GM23248 (cell line): Measurements from ENCODE around the gene RHOB. TPM values are rescaled to one million over a fixed set of nuclear protein-coding genes. Genes with fewer than 3 reads are reported as not detected.

Experiments
- DNase-seq: peaks from one replicate; pipeline ENCODE4 v3.0.0-alpha.2; 2015
- H2AFZ ChIP-seq: fragments of 200-600 bp; sonication (generic); 2 replicates; pipeline ENCODE4 v1.6.1; 2016; ENCODE audit warnings: antibody characterized with exemption
- H3F3A ChIP-seq: fragments of 200-600 bp; sonication (generic); 2 replicates; pipeline ENCODE4 v1.6.1; 2016; ENCODE audit warnings: mild to moderate bottlenecking, antibody characterized with exemption, mixed run types; ENCODE audit not compliant: insufficient read depth
- H3K27ac ChIP-seq: fragments of 200-600 bp; sonication (generic); 2 replicates; pipeline ENCODE4 v1.5.1; 2016; ENCODE audit warnings: mild to moderate bottlenecking
- H3K27me3 ChIP-seq: fragments of 200-600 bp; sonication (generic); replicated peaks from 2 replicates; pipeline ENCODE4 v1.6.1; 2016; ENCODE audit warnings: mild to moderate bottlenecking; ENCODE audit not compliant: insufficient read depth
- H3K36me3 ChIP-seq: fragments of 200-600 bp; sonication (generic); 2 replicates; pipeline ENCODE4 v1.6.1; 2016; ENCODE audit warnings: low read depth, mild to moderate bottlenecking
- H3K4me1 ChIP-seq: fragments of 200-600 bp; sonication (generic); 2 replicates; pipeline ENCODE4 v1.6.1; 2016; ENCODE audit warnings: mild to moderate bottlenecking; ENCODE audit not compliant: insufficient read depth
- H3K4me2 ChIP-seq: fragments of 200-600 bp; sonication (generic); one replicate; pipeline ENCODE4 v1.6.1; 2016; ENCODE audit warnings: mild to moderate bottlenecking; ENCODE audit not compliant: unreplicated experiment
- H3K4me3 ChIP-seq: fragments of 200-600 bp; sonication (generic); 2 replicates; pipeline ENCODE4 v1.5.1; 2016; ENCODE audit warnings: mild to moderate bottlenecking
- H3K79me2 ChIP-seq: fragments of 200-600 bp; sonication (generic); 2 replicates; pipeline ENCODE4 v1.6.1; 2016; ENCODE audit warnings: mild to moderate bottlenecking; ENCODE audit not compliant: insufficient read depth
- H3K9ac ChIP-seq: fragments of 200-600 bp; sonication (generic); 2 replicates; pipeline ENCODE4 v1.6.1; 2016; ENCODE audit warnings: mild to moderate bottlenecking
- H3K9me2 ChIP-seq: fragments of 200-600 bp; sonication (generic); 2 replicates; pipeline ENCODE4 v1.6.1; 2016; ENCODE audit warnings: mixed run types, mild to moderate bottlenecking, moderate library complexity; ENCODE audit not compliant: insufficient read depth
- H3K9me3 ChIP-seq: fragments of 200-600 bp; sonication (generic); one replicate; pipeline ENCODE4 v1.6.1; 2017; ENCODE audit warnings: low read depth
- H4K20me1 ChIP-seq: fragments of 200-600 bp; sonication (generic); 2 replicates; pipeline ENCODE4 v1.6.0; 2016; ENCODE audit not compliant: insufficient read depth
- EZH2 ChIP-seq: fragments of 200-600 bp; sonication (generic); IDR thresholded peaks from 2 replicates; pipeline ENCODE4 v1.6.1; 2018; ENCODE audit warnings: antibody characterized with exemption, mild to moderate bottlenecking; ENCODE audit not compliant: insufficient read depth, poor library complexity, severe bottlenecking
- EZH2phosphoT487 ChIP-seq: fragments of 200-600 bp; sonication (generic); IDR thresholded peaks from 2 replicates; pipeline ENCODE4 v1.6.1; 2018; ENCODE audit warnings: antibody characterized with exemption, moderate library complexity, mild to moderate bottlenecking, low read depth; ENCODE audit not compliant: insufficient read depth
- WGBS, 2 experiments: methylation state at CpG; one replicate each; pipeline ENCODE4 v1.1.6; 2015 to 2017; ENCODE audit warnings: low lambda C conversion rate in 2 of 2, low coverage in 1 of 2; ENCODE audit errors: missing lambda C conversion rate in 2 of 2; 5-methylcytosine and 5-hydroxymethylcytosine counted together
- in situ Hi-C: fragments of 300-500 bp; cut with MboI; formaldehyde crosslinking; loops from 2 replicates; pipeline ENCODE4 v1.15.0; 2020
- polyA plus RNA-seq: library from polyadenylated mRNA; unstranded; fragments of >200 nt; fragmentation: Nextera tagmentation; extraction: Ambion mirVana; gene quantifications from 2 replicates; pipeline ENCODE4 v1.2.1, GENCODE V29; 2016
- total RNA-seq: library from RNA; depleted of rRNA; stranded (reverse); fragments of >200 nt; shearing (Covaris generic); gene quantifications from 2 replicates; pipeline ENCODE4 v1.2.3, GENCODE V29; 2014

RHOB gene
- total and polyA plus RNA-seq, 2 experiments from 2014 or later: 45.6 to 303 TPM

DNA sequence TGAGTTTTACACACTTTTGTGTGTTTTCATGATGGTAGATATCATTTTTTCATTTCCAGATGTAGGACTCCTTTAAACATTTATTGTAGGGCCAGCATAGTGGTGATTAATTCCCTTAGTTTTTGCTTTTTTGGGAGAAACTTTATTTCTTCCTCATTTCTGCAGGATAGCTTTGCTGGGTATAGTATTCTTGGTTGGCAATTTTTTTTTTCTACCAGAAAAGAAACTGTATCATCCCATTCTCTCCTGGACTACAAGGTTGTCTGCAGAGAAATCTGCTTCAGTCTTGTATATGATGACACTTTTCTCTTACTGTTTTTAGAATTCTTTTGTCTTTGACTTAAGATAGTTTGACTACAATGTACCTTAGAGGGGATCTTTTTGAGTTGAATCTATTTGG, 37.8 kb upstream of the RHOB start:
- in situ Hi-C loops: no loop called here
- no peaks in the 10 kb centered on the region for H3K9me2 ChIP-seq
- no peaks in the 10 kb centered on the region for H3K4me1 ChIP-seq
- peaks cover 4% of the 10 kb centered on the region; the same call in 1 of the 2 replicates for H3K27me3 ChIP-seq
- no peaks in the 10 kb centered on the region for H3F3A ChIP-seq
- no peaks in the 10 kb centered on the region for H3K79me2 ChIP-seq
- H3K4me3 ChIP-seq: no peak overlapping the region
- peaks cover 10% of the 10 kb centered on the region for H3K9me3 ChIP-seq
- H4K20me1 ChIP-seq: no peaks in the 10 kb centered on the region
- no peaks in the 10 kb centered on the region for H3K36me3 ChIP-seq
- no peak overlapping the region for H3K9ac ChIP-seq
- no peak overlapping the region for H3K27ac ChIP-seq
- no peak overlapping the region for H3K4me2 ChIP-seq
- no peak for DNase-seq
- no peak for TF ChIP-seq EZH2phosphoT487
- no peak for TF ChIP-seq EZH2
- no peak overlapping the region for H2AFZ ChIP-seq

GRCh38 chr2:20410556-20411277, 36.2 kb upstream of the RHOB start:
- in situ Hi-C loops: no loop called here
- H3K4me1 ChIP-seq: no peaks in the 10 kb centered on the region
- no peak for TF ChIP-seq EZH2phosphoT487
- no peak for TF ChIP-seq EZH2
- peaks cover 10% of the 10 kb centered on the region for H3K9me3 ChIP-seq
- no peak for DNase-seq
- peaks cover 4% of the 10 kb centered on the region; the same call in 1 of the 2 replicates for H3K27me3 ChIP-seq
- no peaks in the 10 kb centered on the region for H4K20me1 ChIP-seq
- no peak overlapping the region for H3K27ac ChIP-seq
- no peak overlapping the region for H3K9ac ChIP-seq
- H3K4me3 ChIP-seq: no peak overlapping the region
- no peaks in the 10 kb centered on the region for H3K36me3 ChIP-seq
- no peak overlapping the region for H2AFZ ChIP-seq
- 60 to 64% methylated on average over 5 of the region's 5 CpGs for WGBS, 2 experiments
- no peak overlapping the region for H3K4me2 ChIP-seq
- no peaks in the 10 kb centered on the region for H3K79me2 ChIP-seq
- no peaks in the 10 kb centered on the region for H3F3A ChIP-seq
- H3K9me2 ChIP-seq: no peaks in the 10 kb centered on the region

DNA sequence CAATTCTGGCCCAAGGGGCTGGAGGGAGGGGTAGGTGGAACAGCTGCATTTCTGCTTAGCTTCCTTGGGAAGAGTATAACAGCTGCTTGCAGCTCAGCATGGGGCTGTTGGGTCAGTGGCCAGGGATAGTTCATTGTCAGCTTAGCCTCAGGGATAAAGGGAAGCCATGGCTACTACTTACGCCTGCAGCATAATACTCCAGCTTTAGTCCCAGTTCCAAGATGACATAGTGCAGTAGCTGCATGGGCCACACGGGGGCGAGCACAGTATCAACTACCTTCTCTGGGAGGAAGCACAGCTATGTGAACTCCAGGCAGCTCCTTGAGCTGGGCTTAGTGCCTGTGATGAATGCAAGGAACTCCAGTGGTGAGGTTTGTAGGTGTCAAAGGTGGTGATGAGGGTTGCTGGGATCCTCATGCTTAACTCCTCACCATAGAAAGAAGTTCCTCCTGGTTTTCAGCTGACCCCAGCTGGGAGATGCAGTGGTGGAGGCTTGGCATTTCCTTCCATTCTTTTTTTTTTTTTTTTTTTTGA, 35.4 kb upstream of the RHOB start:
- no peaks in the 10 kb centered on the region for H3K79me2 ChIP-seq
- H3K36me3 ChIP-seq: no peaks in the 10 kb centered on the region
- H3K4me3 ChIP-seq: no peak overlapping the region
- no peak overlapping the region for H2AFZ ChIP-seq
- WGBS, 2 experiments: 10 to 15% methylated on average over 3 of the region's 3 CpGs
- no peak overlapping the region for H3K27ac ChIP-seq
- in situ Hi-C loops: no loop called here
- no peaks in the 10 kb centered on the region for H4K20me1 ChIP-seq
- H3K27me3 ChIP-seq: 0 out of 2 replicates have a peak, but pooled peaks cover 4% of the 10 kb centered on the region
- no peak overlapping the region for H3K4me2 ChIP-seq
- DNase-seq: peak; percentile 90
- H3K9me3 ChIP-seq: peaks cover 10% of the 10 kb centered on the region
- H3K9me2 ChIP-seq: no peaks in the 10 kb centered on the region
- H3F3A ChIP-seq: no peaks in the 10 kb centered on the region
- H3K4me1 ChIP-seq: no peaks in the 10 kb centered on the region
- no peak overlapping the region for H3K9ac ChIP-seq
- no peak for TF ChIP-seq EZH2
- TF ChIP-seq EZH2phosphoT487: no peak

DNA sequence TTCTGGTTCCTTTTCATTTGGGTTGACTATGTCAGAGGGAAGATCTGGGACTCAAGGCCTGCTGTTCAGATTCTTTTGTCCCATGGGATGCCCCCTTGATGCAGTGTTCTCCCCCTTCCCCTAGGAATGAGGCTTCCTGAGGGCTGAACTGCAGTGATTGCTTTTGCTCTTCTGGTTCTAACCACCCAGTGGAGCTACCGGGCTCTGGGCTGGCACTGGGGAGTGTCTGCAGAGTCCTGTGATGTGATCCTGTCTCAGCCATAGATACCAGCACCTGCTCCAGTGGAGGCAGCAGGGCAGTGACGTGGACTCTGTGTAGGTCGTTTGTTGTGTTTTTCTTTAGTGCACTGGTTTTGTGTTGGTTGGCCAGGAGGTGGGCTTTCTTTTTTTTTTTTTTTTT, 32.1 kb upstream of the RHOB start:
- Histone ChIP-seq H4K20me1 (no peaks in the 10 kb centered on the region), H3K4me2 (no peak overlapping the region), H3K79me2 (no peaks in the 10 kb centered on the region), H3F3A (0 out of 2 replicates have a peak, but pooled peaks cover 3% of the 10 kb centered on the region), H3K4me1 (no peaks in the 10 kb centered on the region), H3K27ac (no peak overlapping the region), H3K9me3 (no peaks in the 10 kb centered on the region), H2AFZ (no peak overlapping the region), H3K9ac (no peak overlapping the region), H3K27me3 (no peaks in the 10 kb centered on the region), H3K36me3 (no peaks in the 10 kb centered on the region), H3K9me2 (no peaks in the 10 kb centered on the region), H3K4me3 (no peak overlapping the region)
- 81 to 83% methylated on average over 3 of the region's 3 CpGs for WGBS, 2 experiments
- no peak for DNase-seq
- in situ Hi-C loops: no loop called here
- TF ChIP-seq EZH2phosphoT487 (no peak), EZH2 (no peak)
